ENCODE results near the gene IQSEC2. TPM values are rescaled to one million over a fixed set of nuclear protein-coding genes. Genes with fewer than 3 reads are reported as not detected.

The IQSEC2 gene
- total and polyA plus RNA-seq, 2 of the 4 experiments (the other 2 are of a cell fraction) = 2.5 to 11.4 TPM

DNA sequence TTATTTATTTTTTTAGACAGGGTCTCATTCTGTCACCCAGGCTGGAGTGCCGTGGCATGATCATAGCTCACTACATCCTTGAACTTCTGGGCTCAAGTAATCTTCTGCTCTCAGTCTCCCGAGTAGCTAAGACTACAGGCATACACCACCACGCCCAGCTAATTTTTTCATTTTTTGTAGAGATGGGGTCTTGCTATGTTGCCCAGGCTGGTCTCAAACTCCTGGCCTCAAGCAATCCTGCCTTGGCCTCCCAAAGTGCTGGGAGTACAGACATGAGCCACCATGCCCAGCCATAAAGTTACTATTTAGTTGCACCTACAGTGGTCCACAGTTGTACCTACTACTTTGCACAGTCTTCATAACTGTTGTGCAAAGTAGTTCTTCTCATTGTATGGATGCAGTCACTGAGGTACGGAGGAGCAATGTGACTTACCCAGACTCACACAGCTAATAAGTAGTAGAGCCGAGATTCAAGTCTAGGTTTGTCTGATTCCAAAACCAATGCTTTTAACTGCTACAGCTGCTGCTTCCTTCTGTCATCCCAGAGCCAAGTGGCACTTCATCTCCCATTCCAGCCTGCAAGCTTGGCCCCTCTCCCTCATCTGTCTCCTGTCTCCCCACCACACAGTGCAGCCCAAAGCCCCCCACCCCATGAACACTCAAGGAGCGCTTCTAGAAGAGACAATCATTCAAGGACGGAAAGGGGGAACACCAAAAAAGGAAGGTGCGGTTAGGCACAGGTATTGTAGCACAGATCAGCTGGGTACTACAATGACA is 24.0 kb upstream of the IQSEC2 start:
- H2BK120ac ChIP-seq (ENCODE audit: low read depth, low read length) = no peak overlapping the region
- H3K4me1 ChIP-seq (ENCODE audit: control insufficient read depth, insufficient read depth, low read length) = peaks cover 8% of the 10 kb centered on the region; the same call in 1 of the 2 replicates
- H2BK5ac ChIP-seq (ENCODE audit: low read depth, low read length, poor library complexity, severe bottlenecking) = no peak overlapping the region
- WGBS, 2 experiments (ENCODE audit: extremely low coverage in 2 of 2, insufficient read length in 1 of 2) = 33% methylated on average over 2 of the region's 8 CpGs; no CpG with 5 or more reads in 1 of the 2 experiments
- no peak overlapping the region for H2BK15ac ChIP-seq (ENCODE audit: low read depth, low read length)
- no peak overlapping the region for H3K4me2 ChIP-seq (ENCODE audit: low read depth, low read length)
- ChIA-PET CTCF (interaction anchor here (1.0 kb wide), 1 partner anchor 11 kb away, joined by 3 read pairs; no protein-coding TSS in a partner anchor), POLR2A (ENCODE audit: unreplicated experiment) (no interaction called here)
- H3K4me3 ChIP-seq (ENCODE audit: insufficient read depth, low read depth, low read length) = no peak overlapping the region
- dilution Hi-C loops (cut with HindIII; ENCODE audit: low sequenced_read_pairs, unreplicated experiment) = no loop called here
- H4K5ac ChIP-seq (ENCODE audit: low read depth, low read length) = no peak overlapping the region
- no peaks in the 10 kb centered on the region for H3K9me3 ChIP-seq (ENCODE audit: control insufficient read depth, insufficient read depth, low read length)
- H2AK9ac ChIP-seq (replicated peaks; ENCODE audit: low read depth, low read length, poor library complexity) = no peak overlapping the region
- H3K4ac ChIP-seq (ENCODE audit: low read depth, low read length) = no peak overlapping the region
- no peak overlapping the region for H3K14ac ChIP-seq (replicated peaks; ENCODE audit: low read depth, low read length)
- in situ Hi-C loops (cut with MboI; ENCODE audit: low sequenced_read_pairs) = no loop called here
- peaks cover 18% of the 10 kb centered on the region for H3K27me3 ChIP-seq (ENCODE audit: control insufficient read depth, insufficient read depth, low read length)
- H3K79me1 ChIP-seq (ENCODE audit: low read depth in 1 of 2, low read length in 2 of 2) = no peaks in the 10 kb centered on the region
- no peak overlapping the region for H4K91ac ChIP-seq (ENCODE audit: insufficient read depth, low read depth, low read length)
- H3K36me3 ChIP-seq (ENCODE audit: control insufficient read depth, insufficient read depth, low read length) = no peaks in the 10 kb centered on the region
- no peaks in the 10 kb centered on the region for H3K9me1 ChIP-seq (ENCODE audit: insufficient read depth, low read length)
- no peak for DNase-seq
- H3K18ac ChIP-seq (ENCODE audit: low read depth, low read length) = no peak overlapping the region
- H3K9ac ChIP-seq (ENCODE audit: low read depth, low read length) = no peak overlapping the region
- no peak overlapping the region for H3K56ac ChIP-seq (ENCODE audit: extremely low read depth, insufficient read depth, low read length)
- H2AFZ ChIP-seq (replicated peaks; ENCODE audit: low read length, poor library complexity) = peak overlapping the region; percentile 23
- no peak overlapping the region for H2BK20ac ChIP-seq (ENCODE audit: low read depth, low read length)
- no TSS peak for BruUV-seq (replicated peaks)
- no peak overlapping the region for H3K23ac ChIP-seq (ENCODE audit: low read depth, low read length)
- no peak overlapping the region for H4K8ac ChIP-seq (ENCODE audit: low read depth in 2 of 2, low read length in 2 of 2)
- no peak for ATAC-seq (ENCODE audit: low read depth)
- H4K20me1 ChIP-seq (ENCODE audit: insufficient read depth, low read length) = no peaks in the 10 kb centered on the region; the same call in 1 of the 2 replicates
- H2AK5ac ChIP-seq (ENCODE audit: low read depth, low read length) = no peak overlapping the region
- intact Hi-C loops (cut with micrococcal nuclease) = no loop called here
- no peak overlapping the region for H3K27ac ChIP-seq (ENCODE audit: insufficient read depth, low read length)
- TF ChIP-seq CHD1 (IDR thresholded peaks at IDR 0.05; ENCODE audit: low read depth, low read length) (no peak), SMC3 (IDR thresholded peaks at IDR 0.05; ENCODE audit: low read depth, low read length) (no peak), CEBPB (IDR thresholded peaks at IDR 0.05; ENCODE audit: low read depth, low read length) (no peak), NFE2L2 (IDR thresholded peaks at IDR 0.05; ENCODE audit: low read depth, low read length) (no peak), FOS (IDR thresholded peaks at IDR 0.05; ENCODE audit: low read depth, low read length) (no peak), BHLHE40 (IDR thresholded peaks at IDR 0.05; ENCODE audit: low read depth, low read length) (no peak), POLR2A (IDR thresholded peaks at IDR 0.05; ENCODE audit: low read depth, low read length) (no peak), RAD21 (IDR thresholded peaks at IDR 0.05; ENCODE audit: low read length) (no peak), MAFK (IDR thresholded peaks at IDR 0.05; ENCODE audit: low read depth, low read length) (no peak), RCOR1 (IDR thresholded peaks at IDR 0.05; ENCODE audit: insufficient replicate concordance, low read length) (no peak), MXI1 (IDR thresholded peaks at IDR 0.05; ENCODE audit: borderline replicate concordance, low read depth, low read length) (no peak), RFX5 (IDR thresholded peaks at IDR 0.05; ENCODE audit: low read depth, low read length) (no peak)
- TF ChIP-seq, protein P1, sequence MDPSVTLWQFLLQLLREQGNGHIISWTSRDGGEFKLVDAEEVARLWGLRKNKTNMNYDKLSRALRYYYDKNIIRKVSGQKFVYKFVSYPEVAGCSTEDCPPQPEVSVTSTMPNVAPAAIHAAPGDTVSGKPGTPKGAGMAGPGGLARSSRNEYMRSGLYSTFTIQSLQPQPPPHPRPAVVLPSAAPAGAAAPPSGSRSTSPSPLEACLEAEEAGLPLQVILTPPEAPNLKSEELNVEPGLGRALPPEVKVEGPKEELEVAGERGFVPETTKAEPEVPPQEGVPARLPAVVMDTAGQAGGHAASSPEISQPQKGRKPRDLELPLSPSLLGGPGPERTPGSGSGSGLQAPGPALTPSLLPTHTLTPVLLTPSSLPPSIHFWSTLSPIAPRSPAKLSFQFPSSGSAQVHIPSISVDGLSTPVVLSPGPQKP (IDR thresholded peaks at IDR 0.05; ENCODE audit: borderline replicate concordance, low read depth, low read length) = no peak
- TF ChIP-seq, protein P2, sequence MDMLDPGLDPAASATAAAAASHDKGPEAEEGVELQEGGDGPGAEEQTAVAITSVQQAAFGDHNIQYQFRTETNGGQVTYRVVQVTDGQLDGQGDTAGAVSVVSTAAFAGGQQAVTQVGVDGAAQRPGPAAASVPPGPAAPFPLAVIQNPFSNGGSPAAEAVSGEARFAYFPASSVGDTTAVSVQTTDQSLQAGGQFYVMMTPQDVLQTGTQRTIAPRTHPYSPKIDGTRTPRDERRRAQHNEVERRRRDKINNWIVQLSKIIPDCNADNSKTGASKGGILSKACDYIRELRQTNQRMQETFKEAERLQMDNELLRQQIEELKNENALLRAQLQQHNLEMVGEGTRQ (IDR thresholded peaks at IDR 0.05; ENCODE audit: low read depth, low read length) = no peak
- TF ChIP-seq, protein P3, sequence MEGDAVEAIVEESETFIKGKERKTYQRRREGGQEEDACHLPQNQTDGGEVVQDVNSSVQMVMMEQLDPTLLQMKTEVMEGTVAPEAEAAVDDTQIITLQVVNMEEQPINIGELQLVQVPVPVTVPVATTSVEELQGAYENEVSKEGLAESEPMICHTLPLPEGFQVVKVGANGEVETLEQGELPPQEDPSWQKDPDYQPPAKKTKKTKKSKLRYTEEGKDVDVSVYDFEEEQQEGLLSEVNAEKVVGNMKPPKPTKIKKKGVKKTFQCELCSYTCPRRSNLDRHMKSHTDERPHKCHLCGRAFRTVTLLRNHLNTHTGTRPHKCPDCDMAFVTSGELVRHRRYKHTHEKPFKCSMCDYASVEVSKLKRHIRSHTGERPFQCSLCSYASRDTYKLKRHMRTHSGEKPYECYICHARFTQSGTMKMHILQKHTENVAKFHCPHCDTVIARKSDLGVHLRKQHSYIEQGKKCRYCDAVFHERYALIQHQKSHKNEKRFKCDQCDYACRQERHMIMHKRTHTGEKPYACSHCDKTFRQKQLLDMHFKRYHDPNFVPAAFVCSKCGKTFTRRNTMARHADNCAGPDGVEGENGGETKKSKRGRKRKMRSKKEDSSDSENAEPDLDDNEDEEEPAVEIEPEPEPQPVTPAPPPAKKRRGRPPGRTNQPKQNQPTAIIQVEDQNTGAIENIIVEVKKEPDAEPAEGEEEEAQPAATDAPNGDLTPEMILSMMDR (conservative IDR thresholded peaks at IDR 0.05; ENCODE audit: low read depth, low read length) = no peak
